Neural progenitor cell (in vitro differentiated cells): ENCODE results near the gene XYLT1.

Source experiments
- EZH2 ChIP-seq: fragments of 200-600 bp; sonication (generic); IDR thresholded peaks from 2 replicates; pipeline ENCODE4 v1.6.1; 2017; ENCODE audit warnings: antibody characterized with exemption, mild to moderate bottlenecking, moderate library complexity
- TF ChIP-seq, protein P1 (sequence below): fragments of 200-600 bp; sonication (generic); IDR thresholded peaks from 2 replicates; pipeline ENCODE4 v1.5.1; 2017; ENCODE audit warnings: antibody characterized with exemption, mild to moderate bottlenecking

DNA sequence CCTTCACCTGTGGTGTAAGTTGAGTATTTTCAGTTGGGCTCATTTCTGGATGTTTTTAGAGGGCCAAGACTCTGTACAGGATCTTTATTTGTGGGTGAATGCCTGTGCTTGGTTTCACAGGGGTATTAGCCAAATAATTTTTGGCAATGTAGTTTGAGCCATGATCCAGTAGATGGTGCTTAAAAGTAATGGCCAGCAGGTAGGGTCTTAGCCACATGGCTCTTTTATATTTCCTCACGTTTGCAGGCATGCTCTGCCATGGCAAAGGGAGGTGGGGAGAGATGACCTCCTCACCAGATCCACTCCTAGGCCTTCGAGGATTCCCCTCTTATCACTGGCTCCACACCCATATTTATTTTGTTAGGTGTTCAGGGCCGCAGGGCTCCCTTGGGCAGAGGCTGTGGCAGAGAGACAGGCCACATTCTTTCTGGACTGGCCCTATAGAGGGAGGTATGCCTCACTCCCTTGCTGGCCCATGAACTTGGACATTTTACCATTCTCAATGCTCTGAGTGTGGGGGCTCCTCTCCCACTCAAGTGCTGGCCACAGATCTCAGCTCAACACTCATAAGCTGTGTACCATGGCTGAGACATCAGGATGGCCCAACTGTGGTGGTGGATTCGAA lies 417.1 kb downstream of the XYLT1 start:
- TF ChIP-seq, protein P1, sequence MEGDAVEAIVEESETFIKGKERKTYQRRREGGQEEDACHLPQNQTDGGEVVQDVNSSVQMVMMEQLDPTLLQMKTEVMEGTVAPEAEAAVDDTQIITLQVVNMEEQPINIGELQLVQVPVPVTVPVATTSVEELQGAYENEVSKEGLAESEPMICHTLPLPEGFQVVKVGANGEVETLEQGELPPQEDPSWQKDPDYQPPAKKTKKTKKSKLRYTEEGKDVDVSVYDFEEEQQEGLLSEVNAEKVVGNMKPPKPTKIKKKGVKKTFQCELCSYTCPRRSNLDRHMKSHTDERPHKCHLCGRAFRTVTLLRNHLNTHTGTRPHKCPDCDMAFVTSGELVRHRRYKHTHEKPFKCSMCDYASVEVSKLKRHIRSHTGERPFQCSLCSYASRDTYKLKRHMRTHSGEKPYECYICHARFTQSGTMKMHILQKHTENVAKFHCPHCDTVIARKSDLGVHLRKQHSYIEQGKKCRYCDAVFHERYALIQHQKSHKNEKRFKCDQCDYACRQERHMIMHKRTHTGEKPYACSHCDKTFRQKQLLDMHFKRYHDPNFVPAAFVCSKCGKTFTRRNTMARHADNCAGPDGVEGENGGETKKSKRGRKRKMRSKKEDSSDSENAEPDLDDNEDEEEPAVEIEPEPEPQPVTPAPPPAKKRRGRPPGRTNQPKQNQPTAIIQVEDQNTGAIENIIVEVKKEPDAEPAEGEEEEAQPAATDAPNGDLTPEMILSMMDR: peak; percentile 34
- no peak for TF ChIP-seq EZH2
